H1 (cell line): ENCODE data around the gene SELPLG. TPM values are rescaled to one million over a fixed set of nuclear protein-coding genes. Genes with fewer than 3 reads are reported as not detected.

Source experiments
- CTCF ChIA-PET: fragments of 300-600 bp; sonication (Branson Sonifier 250); formaldehyde crosslinking; loops from one replicate; lab custom pipeline; 2021; ENCODE audit not compliant: partially characterized antibody; lab: Charles Lee
- POLR2A ChIA-PET: fragments of 300-600 bp; sonication (Branson Sonifier 250); formaldehyde crosslinking; loops from one replicate; lab custom pipeline; 2021; ENCODE audit warnings: inconsistent platforms; ENCODE audit not compliant: partially characterized antibody; lab: Charles Lee
- DNase-seq, 2 experiments: peaks; one replicate each; pipeline versions ENCODE4 v3.0.0 to v3.0.0-alpha.2; 2010 to 2022; ENCODE audit warnings: low spot score in 2 of 2, low read depth in 1 of 2, mixed read lengths in 1 of 2
- FAIRE-seq: peaks from 2 replicates; lab custom pipeline; 2011; peaks lifted over from hg19 to GRCh38; lab: Jason Lieb, UNC
- H2AFZ ChIP-seq: 2 replicates; pipeline ENCODE4 v1.8.1; 2012; ENCODE audit warnings: low read length, inconsistent platforms
- H2AK5ac ChIP-seq: 2 replicates; pipeline ENCODE4 v1.6.1; 2013; ENCODE audit warnings: low read depth, low read length
- H2BK120ac ChIP-seq: replicated peaks from 2 replicates; pipeline ENCODE3; 2013; ENCODE audit warnings: low read depth, low read length, inconsistent platforms
- H2BK12ac ChIP-seq: 2 replicates; pipeline ENCODE4 v1.6.1; 2013; ENCODE audit warnings: low read depth, low read length
- H2BK15ac ChIP-seq: 2 replicates; pipeline ENCODE4 v1.6.1; 2013; ENCODE audit warnings: low read length
- H2BK20ac ChIP-seq: 2 replicates; pipeline ENCODE4 v1.6.1; 2013; ENCODE audit warnings: low read length
- H2BK5ac ChIP-seq: 2 replicates; pipeline ENCODE4 v1.6.1; 2013; ENCODE audit warnings: low read depth, low read length
- H3K14ac ChIP-seq: 2 replicates; pipeline ENCODE4 v1.6.1; 2013; ENCODE audit warnings: inconsistent platforms; ENCODE audit not compliant: insufficient read length
- H3K18ac ChIP-seq: 2 replicates; pipeline ENCODE4 v1.6.1; 2013; ENCODE audit warnings: low read length; ENCODE audit errors: extremely low read depth
- H3K23ac ChIP-seq: 2 replicates; pipeline ENCODE4 v1.6.1; 2013; ENCODE audit warnings: inconsistent platforms; ENCODE audit not compliant: insufficient read length
- H3K23me2 ChIP-seq: 2 replicates; pipeline ENCODE4 v1.6.1; 2013; ENCODE audit warnings: low read depth, low read length
- H3K27ac ChIP-seq: 2 replicates; pipeline ENCODE4 v1.6.1; 2011; ENCODE audit warnings: low read depth, low read length, inconsistent platforms
- H3K27me3 ChIP-seq, 4 experiments: replicated peaks in 1 of 4; 1 replicate in 1 of 4; 2 replicates in 3 of 4; pipeline versions ENCODE4 v1.6.1 to v1.8.1; 2011 to 2013; ENCODE audit warnings: low read length in 3 of 4, mild to moderate bottlenecking in 3 of 4, inconsistent platforms in 2 of 4, mixed read lengths in 2 of 4, moderate library complexity in 1 of 4; ENCODE audit not compliant: control insufficient read depth in 3 of 4, insufficient read depth in 3 of 4; ENCODE audit errors: extremely low read depth in 1 of 4
- H3K36me3 ChIP-seq, 4 experiments: 2 replicates each; pipeline versions ENCODE4 v1.6.1 to v1.8.1; 2011 to 2013; ENCODE audit warnings: mild to moderate bottlenecking in 4 of 4, low read length in 3 of 4, moderate library complexity in 2 of 4, control low read depth in 1 of 4, inconsistent platforms in 1 of 4; ENCODE audit not compliant: insufficient read depth in 4 of 4, control insufficient read depth in 2 of 4
- H3K4ac ChIP-seq: replicated peaks from 2 replicates; pipeline ENCODE3; 2013; ENCODE audit warnings: low read length, low read depth, mixed read lengths, inconsistent platforms; ENCODE audit not compliant: insufficient read length
- H3K4me1 ChIP-seq, 4 experiments: replicated peaks in 1 of 4; 1 replicate in 1 of 4; 2 replicates in 3 of 4; pipeline versions ENCODE4 v1.6.1 to v1.8.1; 2011 to 2013; ENCODE audit warnings: low read length in 3 of 4, inconsistent platforms in 2 of 4, mixed read lengths in 1 of 4; ENCODE audit not compliant: insufficient read depth in 4 of 4, control insufficient read depth in 3 of 4
- H3K4me2 ChIP-seq, 2 experiments: 2 replicates each; pipeline versions ENCODE4 v1.6.1 to v1.8.1; 2011 to 2013; ENCODE audit warnings: low read depth in 2 of 2, low read length in 2 of 2, control low read depth in 1 of 2, inconsistent platforms in 1 of 2, mild to moderate bottlenecking in 1 of 2; ENCODE audit not compliant: insufficient read depth in 1 of 2
- H3K4me3 ChIP-seq, 4 experiments: fragments of 200-600, 300-600 bp in 1 of 4; sonication (generic), shearing (Covaris generic), sonication (Bioruptor Twin) in 1 of 4; 2 replicates each; pipeline versions ENCODE4 v1.5.1 to v1.8.1; 2011 to 2016; ENCODE audit warnings: low read length in 4 of 4, low read depth in 3 of 4, control low read depth in 2 of 4, inconsistent platforms in 2 of 4, mild to moderate bottlenecking in 2 of 4, mixed read lengths in 1 of 4, moderate library complexity in 1 of 4; ENCODE audit not compliant: insufficient read depth in 2 of 4; ENCODE audit errors: extremely low read depth in 1 of 4
- H3K56ac ChIP-seq: replicated peaks from 2 replicates; pipeline ENCODE3; 2013; ENCODE audit warnings: low read depth, mild to moderate bottlenecking, mixed read lengths, low read length, inconsistent platforms; ENCODE audit not compliant: insufficient read length
- H3K79me1 ChIP-seq: 2 replicates; pipeline ENCODE4 v1.6.1; 2013; ENCODE audit warnings: low read depth, low read length, control low read depth
- H3K79me2 ChIP-seq, 2 experiments: 2 replicates each; pipeline versions ENCODE4 v1.6.1 to v1.8.1; 2012 to 2013; ENCODE audit warnings: low read length in 2 of 2, mild to moderate bottlenecking in 2 of 2, inconsistent platforms in 1 of 2; ENCODE audit not compliant: insufficient read depth in 2 of 2, control insufficient read depth in 1 of 2
- H3K9ac ChIP-seq, 4 experiments: replicated peaks in 1 of 4; 1 replicate in 1 of 4; 2 replicates in 3 of 4; pipeline versions ENCODE4 v1.6.1 to v1.8.1; 2011 to 2013; ENCODE audit warnings: low read depth in 3 of 4, low read length in 3 of 4, control low read depth in 2 of 4, mild to moderate bottlenecking in 2 of 4, moderate library complexity in 2 of 4, inconsistent platforms in 1 of 4; ENCODE audit errors: extremely low read depth in 1 of 4
- H3K9me3 ChIP-seq, 2 experiments: 2 replicates each; pipeline versions ENCODE4 v1.6.1 to v1.8.1; 2012 to 2013; ENCODE audit warnings: mild to moderate bottlenecking in 2 of 2, moderate library complexity in 2 of 2, control low read depth in 1 of 2, inconsistent platforms in 1 of 2, low read depth in 1 of 2, low read length in 1 of 2, mixed read lengths in 1 of 2; ENCODE audit not compliant: insufficient read depth in 2 of 2
- H4K20me1 ChIP-seq, 2 experiments: replicated peaks in 1 of 2; 2 replicates each; pipeline versions ENCODE3 to v1.8.1; 2011 to 2013; ENCODE audit warnings: inconsistent platforms in 2 of 2, low read length in 2 of 2, mild to moderate bottlenecking in 1 of 2; ENCODE audit not compliant: insufficient read depth in 2 of 2, control insufficient read depth in 1 of 2
- H4K5ac ChIP-seq: 2 replicates; pipeline ENCODE4 v1.6.1; 2013; ENCODE audit warnings: low read length, low read depth, mixed read lengths, inconsistent platforms; ENCODE audit not compliant: insufficient read length
- H4K8ac ChIP-seq: 2 replicates; pipeline ENCODE4 v1.8.0; 2013; ENCODE audit warnings: mild to moderate bottlenecking, moderate library complexity, low read length, inconsistent platforms; ENCODE audit not compliant: insufficient read depth; ENCODE audit errors: extremely low read depth
- H4K91ac ChIP-seq: replicated peaks from 2 replicates; pipeline ENCODE3; 2013; ENCODE audit warnings: low read length, mixed read lengths, inconsistent platforms; ENCODE audit not compliant: insufficient read length
- BACH1 ChIP-seq: IDR thresholded peaks from 2 replicates; pipeline ENCODE4 v1.6.1; 2012; ENCODE audit warnings: low read length, improper control_type of control experiment
- BRCA1 ChIP-seq: IDR thresholded peaks from 2 replicates; pipeline ENCODE4 v1.6.1; 2012; ENCODE audit warnings: low read depth, low read length, improper control_type of control experiment
- HDAC2 ChIP-seq, 2 experiments: fragments of 300-600 bp in 1 of 2; sonication (generic) in 1 of 2; IDR thresholded peaks; 2 replicates each; pipeline ENCODE4 v1.6.1; 2011 to 2012; ENCODE audit warnings: low read depth in 2 of 2, low read length in 2 of 2, mild to moderate bottlenecking in 2 of 2, moderate library complexity in 2 of 2, borderline replicate concordance in 1 of 2, inconsistent platforms in 1 of 2
- WGBS, 2 experiments: shearing (Covaris generic) in 1 of 2; methylation state at CpG; one replicate each; pipeline versions ENCODE4 v1.1.6 to v1.1.7; 2013 to 2015; ENCODE audit warnings: low lambda C conversion rate in 2 of 2, mixed read lengths in 2 of 2, inconsistent platforms in 1 of 2, low coverage in 1 of 2, missing lambda C conversion rate in 1 of 2; ENCODE audit not compliant: insufficient replicate concordance in 2 of 2, insufficient coverage in 1 of 2, insufficient read length in 1 of 2; ENCODE audit errors: extremely low coverage in 1 of 2, missing lambda C conversion rate in 1 of 2; 5-methylcytosine and 5-hydroxymethylcytosine counted together
- polyA plus RNA-seq, 7 experiments: library from polyadenylated mRNA; depleted of rRNA in 3 of 7; stranded (reverse) in 5 of 7; unstranded in 2 of 7; fragments of >200 nt in 5 of 7; fragments of 200-250 nt in 2 of 7; gene quantifications; 1 replicate in 5 of 7; 2 replicates in 1 of 7; 4 replicates in 1 of 7; pipeline versions ENCODE4 v1.2.1 to v1.2.3, GENCODE V29; 2011 to 2013; ENCODE audit warnings: missing spikeins in 2 of 7, mixed read lengths in 2 of 7
- total RNA-seq: library from RNA; stranded (reverse); fragmentation: NEBNext Ultra II Directional; extraction: Animal tissue kit (Norgen Biotek cat#: 25700); gene quantifications from 2 replicates; pipeline ENCODE4 v1.2.1, GENCODE V29; 2021
- TF ChIP-seq, protein P1 (sequence below): IDR thresholded peaks from 2 replicates; pipeline ENCODE4 v1.6.1; 2012; ENCODE audit warnings: low read length, inconsistent platforms

SELPLG gene
- total and polyA plus RNA-seq, 2 of the 8 experiments (the other 6 are each of a cell fraction or from before 2014, with no cell fraction given) = 0.18 TPM; not detected in 1

DNA sequence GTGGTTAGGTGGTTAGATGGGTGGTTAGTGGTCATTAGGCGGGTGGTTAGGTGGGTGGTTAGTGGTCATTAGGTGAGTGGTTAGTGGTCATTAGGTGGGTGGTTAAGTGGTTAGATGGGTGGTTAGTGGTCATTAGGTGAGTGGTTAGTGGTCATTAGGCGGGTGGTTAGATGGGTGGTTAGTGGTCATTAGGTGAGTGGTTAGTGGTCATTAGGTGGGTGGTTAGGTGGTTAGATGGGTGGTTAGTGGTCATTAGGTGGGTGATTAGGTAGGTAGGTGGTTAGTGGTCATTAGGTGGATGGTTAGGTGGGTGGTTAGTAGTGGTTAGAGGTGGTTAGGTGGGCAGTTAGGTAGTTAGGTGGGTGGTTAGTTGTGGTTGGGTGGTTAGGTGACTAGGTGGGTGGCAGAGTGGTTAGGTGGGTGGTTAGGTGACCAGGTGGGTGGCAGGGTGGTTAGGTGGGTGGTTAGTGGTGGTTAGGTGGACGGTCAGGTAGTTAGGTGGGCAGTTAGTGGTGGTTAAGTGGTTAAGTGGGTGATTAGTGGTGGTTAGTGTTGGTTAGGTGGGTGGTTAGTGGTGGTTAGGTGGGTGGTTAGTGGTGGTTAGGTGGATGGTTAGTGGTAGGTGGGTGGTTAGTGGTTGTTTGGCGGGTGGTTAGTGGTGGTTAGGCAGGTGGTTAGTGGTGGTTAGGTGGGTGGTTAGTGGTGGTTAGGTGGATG, 27.8 kb downstream of the SELPLG start:
- Histone ChIP-seq H3K79me1 (no peaks in the 10 kb centered on the region), H3K56ac (peak overlapping the region; percentile 93), H3K27ac (no peak overlapping the region), H3K14ac (no peak overlapping the region), H2AK5ac (no peak overlapping the region), H3K4me2 (no peak overlapping the region), H4K8ac (no peak overlapping the region), H2BK20ac (peak overlapping the region; percentile 48; the same call in 1 of the 2 replicates), H2BK15ac (peak overlapping the region; percentile 95; the same call in 1 of the 2 replicates), H3K4me3 (no peak overlapping the region), H4K91ac (no peak overlapping the region), H2BK5ac (no peak overlapping the region), H4K5ac (no peak overlapping the region), H3K9ac (0 out of 7 replicates have a peak overlapping the region, but pooled peaks of 1 of the 4 experiments have one; percentile 19), H2BK12ac (0 out of 2 replicates have a peak overlapping the region, but pooled peaks have one; percentile 39), H3K23me2 (peaks cover 9% of the 10 kb centered on the region; the same call in 1 of the 2 replicates), H3K79me2 (no peaks in the 10 kb centered on the region), H3K4me1 (peaks cover 0 to 8% (median 0%) of the 10 kb centered on the region in 4 experiments; a peak in 2 of 7 replicates), H2AFZ (no peak overlapping the region), H2BK120ac (no peak overlapping the region), H4K20me1 (no peaks in the 10 kb centered on the region), H3K18ac (no peak overlapping the region), H3K9me3 (no peaks in the 10 kb centered on the region), H3K27me3 (no peaks in the 10 kb centered on the region), H3K23ac (no peak overlapping the region), H3K4ac (no peak overlapping the region), H3K36me3 (no peaks in the 10 kb centered on the region)
- WGBS, 2 experiments = 84% methylated on average over 4 of the region's 4 CpGs; no CpG with 5 or more reads in 1 of the 2 experiments
- POLR2A ChIA-PET = interaction anchor here (0.5 to 1.6 kb wide), 6 partner anchors 10 to 867 kb away, joined by 3 to 5 read pairs (median 3); partner anchors contain the start of gene ISCU
- DNase-seq = no peak
- peak; percentile 68 for FAIRE-seq
- CTCF ChIA-PET = interaction anchor here (0.7 to 22.5 kb wide), 3 partner anchors 12 to 39 kb away, joined by 3 to 523 read pairs (median 63); partner anchors contain the start of genes ISCU and SART3
- TF ChIP-seq BRCA1 (peak; percentile 95), BACH1 (peak; percentile 26; the same call in 1 of the 2 replicates), HDAC2 (IDR thresholded peaks at IDR 0.05; ENCODE audit: borderline replicate concordance in 1 of 2, low read depth in 2 of 2, low read length in 2 of 2) (no peak)
- TF ChIP-seq, protein P1, sequence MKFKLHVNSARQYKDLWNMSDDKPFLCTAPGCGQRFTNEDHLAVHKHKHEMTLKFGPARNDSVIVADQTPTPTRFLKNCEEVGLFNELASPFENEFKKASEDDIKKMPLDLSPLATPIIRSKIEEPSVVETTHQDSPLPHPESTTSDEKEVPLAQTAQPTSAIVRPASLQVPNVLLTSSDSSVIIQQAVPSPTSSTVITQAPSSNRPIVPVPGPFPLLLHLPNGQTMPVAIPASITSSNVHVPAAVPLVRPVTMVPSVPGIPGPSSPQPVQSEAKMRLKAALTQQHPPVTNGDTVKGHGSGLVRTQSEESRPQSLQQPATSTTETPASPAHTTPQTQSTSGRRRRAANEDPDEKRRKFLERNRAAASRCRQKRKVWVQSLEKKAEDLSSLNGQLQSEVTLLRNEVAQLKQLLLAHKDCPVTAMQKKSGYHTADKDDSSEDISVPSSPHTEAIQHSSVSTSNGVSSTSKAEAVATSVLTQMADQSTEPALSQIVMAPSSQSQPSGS = 0 out of 2 replicates have a peak, but pooled peaks have one; percentile 45
